GM18508 (cell line): Measurements from ENCODE around the gene ANKRD9.
A peak's percentile ranks its signal among the peaks of the same experiment; 100 is the strongest.
"Not testable (repeated sequence)": the region's sequence is repeated elsewhere in the genome, so short reads cannot be mapped to it uniquely, and the experiment has no call there.

Experiments used
- ATAC-seq: cut with Tn5 transposase; IDR thresholded peaks from one replicate; pipeline ENCODE4 v1.9.1; 2021; ENCODE audit warnings: moderate number of reproducible peaks; ENCODE audit not compliant: insufficient read depth, unreplicated experiment

Gene ANKRD9

DNA sequence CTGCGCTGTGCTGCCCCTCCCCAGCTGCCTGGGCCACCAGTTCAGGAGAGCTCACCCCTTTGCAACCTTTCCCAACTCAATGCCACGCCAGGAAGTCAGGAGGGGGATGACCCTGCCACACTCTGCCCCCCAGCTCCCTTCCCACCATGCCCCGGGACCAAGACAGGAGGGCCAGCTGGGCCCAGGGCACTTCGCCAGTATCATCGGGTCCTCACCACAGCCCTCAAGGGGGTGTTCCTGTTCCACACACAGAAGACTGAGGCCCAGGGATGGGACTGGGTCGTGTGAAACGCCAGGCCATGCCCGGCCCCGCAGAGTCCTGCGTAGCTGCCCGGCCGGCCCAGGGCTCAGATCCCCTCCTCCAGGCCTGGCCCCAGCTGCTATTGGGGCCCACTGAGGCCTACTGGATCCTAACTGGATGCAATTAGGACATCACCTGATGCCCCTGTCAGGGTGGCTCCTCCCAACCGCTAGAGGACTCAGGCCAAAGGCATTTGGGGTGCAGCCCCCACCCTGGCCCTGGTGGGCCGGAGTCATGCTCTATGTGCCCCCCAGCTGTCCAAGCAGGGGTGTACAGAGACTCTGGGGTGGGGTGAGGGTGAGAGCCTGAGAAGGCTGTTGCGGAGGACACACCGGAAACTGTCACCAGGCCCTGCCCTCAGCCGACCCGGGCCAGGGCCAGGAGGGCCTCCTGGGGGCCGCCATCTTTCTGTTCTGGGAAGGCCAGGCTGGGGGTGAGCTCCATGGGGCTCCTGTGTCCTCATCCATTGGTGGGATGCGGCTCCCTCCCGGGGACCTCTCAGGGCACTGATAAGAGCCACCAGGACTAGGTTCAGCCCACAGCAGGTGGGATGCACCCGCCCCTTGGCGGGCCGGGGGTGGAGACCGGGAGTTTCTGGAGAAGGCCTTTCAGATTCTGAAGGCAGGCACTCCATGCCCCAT lies 29.3 kb upstream of the ANKRD9 start:
- no peak for ATAC-seq

DNA sequence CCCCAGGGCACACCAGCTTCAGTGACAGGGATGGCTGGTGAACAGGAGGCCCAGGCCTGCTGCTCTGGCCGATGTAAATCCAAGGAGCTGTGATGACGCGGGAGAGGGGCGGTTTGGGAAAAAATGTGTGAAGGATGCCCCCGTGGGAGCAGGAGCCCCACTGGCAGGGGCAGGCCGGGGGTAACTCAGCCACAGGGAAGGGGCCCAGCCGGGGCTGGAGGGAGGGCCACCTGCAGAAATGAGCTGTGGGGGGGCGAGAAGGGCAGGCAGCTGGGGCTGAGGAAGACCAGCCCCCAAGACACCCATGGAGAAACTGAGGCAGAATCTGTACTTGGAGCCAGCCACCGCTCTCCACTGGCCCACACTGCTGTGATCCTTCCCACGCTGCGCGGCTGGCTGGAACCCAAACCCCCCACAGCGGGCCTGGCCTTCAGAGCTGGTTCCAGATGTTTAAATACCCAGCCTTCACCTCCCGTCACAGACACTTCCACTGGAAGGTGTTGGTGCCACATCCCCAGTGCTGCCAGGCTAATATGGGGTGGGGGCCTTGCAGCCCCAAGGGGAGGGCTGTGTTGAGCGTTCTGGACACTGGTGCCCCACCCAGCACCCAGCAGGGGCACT lies 28.5 kb upstream of the ANKRD9 start:
- no peak for ATAC-seq

DNA sequence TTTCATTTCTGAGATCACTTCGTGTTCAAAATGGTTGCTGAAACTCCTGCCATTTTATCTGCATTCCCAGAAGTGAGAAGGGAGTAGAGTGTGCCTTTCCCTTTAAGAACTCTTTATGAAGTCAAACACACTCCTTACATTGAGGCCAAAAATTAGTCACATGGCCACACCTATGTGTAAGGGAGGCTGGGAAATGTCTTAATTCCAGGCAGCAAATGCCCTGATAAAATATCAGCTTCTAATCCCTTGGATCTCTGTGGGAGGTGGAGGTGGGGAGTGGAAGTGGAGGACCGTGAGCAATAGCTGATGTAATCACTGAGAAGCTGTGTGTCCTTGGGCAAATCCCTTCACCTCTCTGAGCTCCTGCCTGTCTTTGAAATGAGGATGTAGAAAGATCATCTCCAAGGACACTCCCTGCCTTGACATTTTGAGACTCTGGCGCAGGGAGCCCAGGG lies 22.7 kb upstream of the ANKRD9 start:
- no peak for ATAC-seq

DNA sequence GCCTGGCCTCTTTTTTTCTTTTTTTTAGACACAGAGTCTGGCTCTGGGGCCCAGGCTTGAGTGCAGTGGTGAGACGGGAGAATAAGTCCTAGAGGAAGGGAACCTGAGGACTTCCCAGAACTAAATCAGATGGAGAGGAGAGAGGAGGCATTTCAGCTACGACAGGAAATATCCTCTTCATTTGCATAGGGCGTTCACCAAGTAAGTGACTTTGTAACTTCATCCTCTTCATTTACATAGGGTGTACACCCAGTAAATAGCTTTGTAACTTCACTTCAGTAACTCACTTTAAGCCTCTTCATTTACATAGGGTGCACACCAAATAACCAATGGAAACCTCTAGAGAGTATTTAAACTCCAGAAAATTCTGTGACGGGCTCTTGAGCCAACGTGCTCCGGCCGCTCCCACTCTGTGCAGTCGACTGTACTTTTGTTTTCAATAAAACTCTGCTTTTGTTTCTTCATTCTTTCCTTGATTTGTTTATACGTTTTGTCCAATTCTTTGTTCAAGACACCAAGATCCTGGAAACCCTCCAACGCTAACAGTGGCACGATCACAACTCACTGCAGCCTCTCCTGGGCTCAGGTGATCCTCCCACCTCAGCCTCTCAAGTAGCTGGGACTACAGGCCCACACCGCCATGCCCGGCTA lies 21.4 kb upstream of the ANKRD9 start:
- ATAC-seq = no peak

DNA sequence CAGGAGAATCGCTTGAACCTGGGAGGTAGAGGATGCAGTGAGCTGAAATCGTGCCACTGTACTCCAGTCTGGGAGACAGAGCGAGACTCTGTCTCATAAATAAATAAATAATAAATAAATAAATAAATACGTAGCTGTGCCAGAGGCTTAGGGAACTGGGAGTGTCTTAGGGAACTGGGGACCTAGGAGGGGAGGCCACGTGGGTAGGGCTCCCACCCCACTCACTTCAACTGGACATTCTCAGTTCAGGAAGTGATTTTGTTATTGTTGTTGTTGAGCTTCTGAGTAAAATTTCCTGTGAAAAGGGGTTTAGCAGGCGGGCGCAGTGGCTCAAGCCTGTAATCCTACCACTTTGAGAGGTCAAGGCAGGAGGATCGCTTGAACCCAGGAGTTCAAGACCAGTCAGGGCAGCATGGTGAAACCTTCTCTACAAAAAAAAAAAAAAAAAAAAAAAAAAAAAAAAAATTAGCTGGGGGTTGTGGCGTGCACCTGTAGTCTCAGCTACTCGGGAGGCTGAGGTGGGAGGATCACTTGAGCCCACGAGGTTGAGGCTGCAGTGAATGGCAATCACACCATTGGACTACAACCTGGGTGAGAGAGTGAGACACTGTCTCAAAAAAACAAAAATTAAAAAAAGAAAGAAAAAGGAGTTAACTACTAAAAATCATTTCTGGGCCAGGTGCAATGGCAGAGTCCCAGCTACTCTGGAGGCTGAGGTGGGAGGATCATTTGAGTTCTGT lies 19.0 kb upstream of the ANKRD9 start:
- no peak for ATAC-seq

DNA sequence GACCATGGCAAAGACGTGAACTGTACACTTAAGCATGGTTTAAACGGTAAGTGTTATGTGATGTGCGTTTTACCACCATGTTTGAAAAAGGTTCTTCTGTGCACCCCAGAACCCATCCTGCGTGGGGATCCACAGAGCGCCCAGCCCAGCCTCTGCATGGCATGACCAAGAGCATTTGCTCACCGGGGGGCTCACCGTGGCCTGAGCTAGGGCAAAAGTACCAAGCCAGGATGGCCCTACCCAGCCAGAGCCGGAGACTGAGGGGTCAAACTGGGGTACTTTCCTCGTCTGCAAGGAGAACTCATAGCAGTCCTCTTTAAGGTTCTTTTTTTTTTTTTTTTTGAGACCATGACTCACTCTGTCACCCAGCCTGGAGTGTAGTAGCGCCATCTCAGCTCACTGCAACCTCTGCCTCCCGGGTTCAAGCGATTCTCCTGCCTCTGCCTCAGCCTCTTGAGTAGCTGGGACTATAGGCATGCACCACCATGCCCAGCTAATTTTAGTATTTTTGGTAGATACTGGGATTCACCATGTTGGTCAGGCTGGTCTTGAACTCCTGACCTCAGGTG lies 16.4 kb upstream of the ANKRD9 start:
- ATAC-seq = no peak

DNA sequence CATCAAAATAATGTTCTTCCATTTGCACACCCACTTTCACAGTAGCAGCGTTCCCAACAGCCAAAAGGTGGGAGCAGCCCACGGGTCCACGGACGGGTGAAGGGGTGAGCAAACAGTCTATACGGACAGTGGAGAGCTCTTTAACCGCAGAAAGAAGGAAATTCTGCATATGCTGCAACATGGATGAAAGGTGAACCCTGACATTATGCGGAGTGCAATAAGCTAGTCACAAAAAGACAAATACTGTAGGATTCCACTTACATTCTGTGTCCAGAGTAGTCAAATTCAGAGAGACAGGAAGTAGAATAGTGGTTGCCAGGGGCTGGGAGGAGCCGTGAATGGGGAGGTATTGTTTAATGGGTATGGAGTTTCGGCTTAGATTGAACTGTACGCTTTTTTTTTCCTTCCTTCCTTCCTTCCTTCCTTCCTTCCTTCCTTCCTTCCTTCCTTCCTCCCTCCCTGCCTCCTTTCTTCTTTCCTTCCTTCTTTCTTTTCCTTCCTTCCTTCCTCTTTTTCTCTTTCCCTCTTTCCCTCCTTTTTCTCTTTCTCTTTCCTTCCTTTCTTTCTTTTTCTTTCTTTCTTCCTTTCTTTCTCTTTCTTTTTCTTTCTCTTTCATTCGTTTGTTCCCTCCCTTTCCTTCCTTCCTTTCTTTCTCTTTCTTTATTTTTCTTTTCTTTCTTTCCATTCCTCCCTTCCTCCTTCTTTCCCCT lies 15.8 kb upstream of the ANKRD9 start:
- no peak for ATAC-seq

DNA sequence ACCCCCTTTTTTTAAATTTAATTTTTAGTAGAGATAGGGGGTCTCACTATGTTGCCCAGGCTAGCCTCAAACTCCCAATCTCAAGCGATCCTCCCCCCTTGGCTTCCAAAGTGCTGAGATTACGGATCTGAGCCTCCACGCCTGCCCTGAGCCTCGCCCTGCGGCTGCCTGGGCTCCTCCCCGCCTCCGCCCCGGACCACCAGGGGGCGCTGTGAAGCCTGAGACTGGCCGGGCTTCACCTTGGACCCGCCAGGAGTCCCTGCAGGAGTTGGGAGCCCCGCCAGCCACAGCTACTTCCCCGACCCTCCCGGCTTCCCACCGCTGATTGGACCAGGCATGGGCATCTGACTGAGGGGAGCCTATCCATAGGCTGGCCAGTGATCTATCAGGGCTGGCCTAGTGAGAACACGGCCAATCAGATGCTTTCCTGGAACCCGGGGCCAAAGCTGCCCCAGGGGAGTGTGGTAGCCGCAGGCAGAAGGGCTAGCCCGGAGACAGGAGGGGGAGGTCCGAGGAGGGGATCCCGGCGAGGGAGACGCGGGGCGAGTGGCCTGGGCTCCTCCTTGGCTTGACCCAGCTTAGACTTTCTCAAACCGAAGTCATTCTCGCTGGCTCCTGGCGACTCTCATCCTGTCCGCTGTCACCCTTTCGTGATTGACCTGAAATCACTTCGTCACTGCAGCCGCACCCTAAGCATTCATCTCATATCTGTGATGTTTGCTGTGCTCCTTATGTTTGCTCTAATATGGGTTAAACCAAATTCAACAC lies 15.1 kb upstream of the ANKRD9 start:
- peak; percentile 89 for ATAC-seq

DNA sequence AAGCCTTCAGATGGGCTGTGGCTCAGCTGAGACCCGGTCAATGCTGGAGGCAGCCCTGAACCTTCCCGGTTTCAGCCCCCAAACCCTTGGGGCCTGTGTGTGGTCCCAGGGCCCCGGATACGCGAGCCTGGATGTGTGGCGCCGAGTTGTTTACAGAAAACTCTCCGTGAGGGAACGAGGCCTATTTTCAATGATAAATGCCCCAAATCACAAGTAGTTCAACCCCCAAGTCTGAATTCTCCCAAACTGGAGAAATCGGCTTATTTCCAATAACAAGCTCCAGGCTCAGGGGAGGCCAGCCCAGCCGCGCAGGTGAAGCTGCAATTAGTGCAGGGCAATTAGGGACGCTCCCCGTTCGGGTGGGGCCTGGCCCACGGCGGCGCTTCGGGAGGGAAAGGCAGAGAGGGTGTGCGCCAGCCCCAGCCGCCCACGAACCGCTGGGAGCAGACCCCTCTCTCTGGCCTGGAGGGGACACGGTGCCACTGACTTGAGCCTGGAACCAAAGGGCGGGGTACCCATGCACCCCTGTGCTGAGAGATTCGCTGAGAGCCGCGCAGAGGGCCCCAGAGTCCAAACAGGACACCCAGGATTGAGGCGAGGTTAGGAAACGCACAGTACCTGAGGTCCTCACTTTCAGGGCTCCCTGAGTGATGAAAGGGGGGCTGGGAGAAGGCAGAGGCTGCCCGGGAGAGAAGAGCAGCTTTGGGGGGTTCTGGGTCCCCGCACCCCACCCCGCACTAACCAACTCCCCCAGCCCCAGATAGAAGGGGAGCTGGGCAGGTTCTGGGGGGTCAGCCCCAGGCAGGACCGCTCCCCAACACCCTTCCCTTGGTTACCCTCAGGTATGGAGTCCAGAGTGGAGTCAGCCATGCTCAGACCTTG lies 14.2 kb upstream of the ANKRD9 start:
- no peak for ATAC-seq

DNA sequence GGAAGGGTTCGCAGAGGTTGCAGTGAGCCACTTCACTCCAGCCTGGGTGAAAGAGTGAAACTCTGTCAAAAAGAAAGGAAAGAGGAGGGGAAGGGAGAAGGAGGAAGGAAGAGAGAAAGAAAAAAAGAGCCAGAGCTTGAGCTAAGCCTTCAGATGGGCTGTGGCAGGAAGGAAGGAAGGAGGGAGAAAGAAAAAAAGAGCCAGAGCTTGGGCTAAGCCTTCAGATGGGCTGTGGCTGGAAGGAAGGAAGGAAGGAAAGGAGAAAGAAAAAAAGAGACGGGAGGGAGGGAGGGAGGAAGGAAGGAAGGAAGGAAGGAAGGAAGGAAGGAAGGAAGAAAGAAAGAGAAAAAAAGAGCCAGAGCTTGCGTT lies 13.6 kb upstream of the ANKRD9 start:
- no peak for ATAC-seq

DNA sequence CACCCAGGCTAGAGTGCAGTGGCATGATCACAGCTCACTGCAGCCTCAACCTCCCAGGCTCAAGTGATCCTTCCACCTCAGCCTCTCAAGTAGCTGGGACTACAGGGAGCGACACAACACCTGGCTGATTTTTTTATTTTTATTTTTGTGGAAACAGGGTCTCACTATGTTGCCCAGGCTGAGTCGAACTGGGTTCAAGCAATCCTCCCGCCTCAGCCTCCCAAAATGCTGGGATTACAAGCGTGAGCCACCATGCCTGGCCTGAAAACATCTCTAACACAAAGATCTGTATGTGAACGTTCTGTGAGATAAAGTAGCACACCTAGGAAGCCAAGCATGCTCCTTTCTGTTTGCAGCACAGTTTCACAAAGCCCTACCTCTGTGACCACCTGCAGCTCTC lies 10.1 kb upstream of the ANKRD9 start:
- ATAC-seq = not testable (repeated sequence)

DNA sequence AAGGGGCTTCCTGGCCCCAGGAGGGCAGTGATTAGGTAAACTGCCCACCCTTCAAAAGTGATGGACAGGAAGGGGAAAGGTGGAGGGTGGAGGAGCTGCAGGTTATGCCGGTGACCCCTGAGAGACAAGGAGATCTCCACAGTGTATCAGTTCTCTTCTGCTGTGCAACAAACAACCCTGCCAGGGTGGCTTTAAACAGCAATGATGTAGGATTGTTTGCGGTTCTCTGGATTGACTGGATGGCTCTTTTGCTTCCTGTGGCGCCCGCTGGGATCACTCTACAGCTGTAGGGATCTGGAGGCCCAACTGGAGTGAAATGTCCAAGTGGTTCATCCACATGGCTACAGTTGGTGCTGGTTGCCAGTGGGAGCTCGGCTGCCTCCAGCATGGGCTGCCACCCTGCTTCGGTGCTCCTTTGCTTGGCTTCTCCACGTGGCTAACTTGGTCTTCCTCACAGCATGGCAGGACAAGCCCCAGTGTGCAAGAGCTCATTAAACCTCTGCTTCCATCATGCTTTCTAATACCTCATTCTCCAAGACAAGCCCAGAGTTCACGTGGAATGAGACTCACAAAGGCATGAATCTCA lies 8.6 kb upstream of the ANKRD9 start:
- ATAC-seq = no peak

DNA sequence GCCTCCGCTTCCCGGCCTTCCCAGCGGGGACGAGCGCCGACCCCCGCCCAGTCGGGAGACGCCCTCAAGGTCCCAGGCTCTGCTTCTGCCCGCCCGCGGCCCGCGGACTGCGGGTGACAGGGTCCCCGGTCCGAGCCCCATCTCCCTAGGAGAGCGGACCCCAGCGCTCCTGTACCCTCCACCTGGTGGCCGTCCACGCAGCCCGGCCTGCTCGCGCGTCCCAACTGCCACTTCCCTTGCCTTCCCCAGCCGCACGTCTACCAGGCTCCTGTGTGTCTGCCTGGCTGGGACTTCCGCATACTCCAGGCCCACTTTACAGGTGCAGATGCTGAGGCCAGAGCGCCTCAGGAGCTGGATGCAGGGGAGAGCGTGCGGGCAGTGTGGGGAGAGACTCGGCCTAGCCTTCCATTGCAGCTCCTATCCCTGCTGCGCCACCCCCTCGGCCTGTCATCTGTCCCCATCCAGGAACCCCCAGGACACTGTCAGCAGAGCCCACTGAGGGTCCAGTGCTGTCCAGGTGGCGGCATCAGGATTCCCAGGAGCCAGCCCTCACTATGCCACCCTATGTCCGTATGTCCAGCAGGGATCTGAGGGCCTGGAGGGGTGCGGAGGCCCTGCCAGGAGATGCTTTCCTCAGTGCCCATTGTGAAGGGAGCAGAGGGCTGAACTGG lies 8.0 kb upstream of the ANKRD9 start:
- no peak for ATAC-seq

DNA sequence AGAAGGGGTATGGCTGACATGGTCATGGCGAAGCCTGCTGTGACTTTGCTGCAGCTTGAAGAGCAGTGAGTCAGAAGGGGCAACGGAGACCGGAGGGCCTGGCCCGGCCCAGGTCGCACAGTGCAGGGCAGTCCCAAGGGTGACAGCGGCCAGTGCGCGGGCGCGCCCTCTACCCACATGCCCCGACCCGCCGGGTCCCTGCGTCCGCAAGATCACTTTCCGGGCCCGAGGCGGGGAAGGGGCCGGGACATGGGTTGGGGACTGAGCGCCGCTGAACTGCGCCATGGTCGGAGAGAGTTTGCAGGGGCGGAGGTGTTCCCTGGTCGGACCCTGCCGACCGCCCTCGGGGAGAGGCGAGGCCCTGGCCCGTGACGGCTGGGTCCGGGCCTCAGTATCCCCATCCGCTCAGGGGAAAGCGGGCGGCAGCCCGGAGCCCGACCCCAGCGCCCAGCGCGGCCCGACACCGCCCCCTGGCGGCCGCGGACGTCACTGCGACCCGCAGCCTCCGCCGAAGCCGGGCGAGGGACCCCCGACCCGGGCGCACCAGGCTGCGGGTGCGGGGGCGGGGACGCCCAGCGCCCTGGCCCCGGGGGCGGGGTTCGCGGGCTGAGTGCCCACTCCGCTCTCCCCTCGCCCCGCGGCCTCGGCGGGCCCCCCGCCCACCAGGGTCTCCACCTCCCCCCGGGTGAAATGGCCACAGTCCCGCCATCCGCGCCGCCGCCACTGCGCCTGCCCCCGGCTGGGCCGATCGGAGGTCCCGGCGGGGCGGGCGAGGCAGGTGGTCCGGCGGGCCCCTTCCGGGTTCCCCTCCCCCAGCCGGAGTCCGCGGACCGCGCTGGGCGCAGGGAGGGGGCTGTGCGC lies 7.2 kb upstream of the ANKRD9 start:
- no peak for ATAC-seq

DNA sequence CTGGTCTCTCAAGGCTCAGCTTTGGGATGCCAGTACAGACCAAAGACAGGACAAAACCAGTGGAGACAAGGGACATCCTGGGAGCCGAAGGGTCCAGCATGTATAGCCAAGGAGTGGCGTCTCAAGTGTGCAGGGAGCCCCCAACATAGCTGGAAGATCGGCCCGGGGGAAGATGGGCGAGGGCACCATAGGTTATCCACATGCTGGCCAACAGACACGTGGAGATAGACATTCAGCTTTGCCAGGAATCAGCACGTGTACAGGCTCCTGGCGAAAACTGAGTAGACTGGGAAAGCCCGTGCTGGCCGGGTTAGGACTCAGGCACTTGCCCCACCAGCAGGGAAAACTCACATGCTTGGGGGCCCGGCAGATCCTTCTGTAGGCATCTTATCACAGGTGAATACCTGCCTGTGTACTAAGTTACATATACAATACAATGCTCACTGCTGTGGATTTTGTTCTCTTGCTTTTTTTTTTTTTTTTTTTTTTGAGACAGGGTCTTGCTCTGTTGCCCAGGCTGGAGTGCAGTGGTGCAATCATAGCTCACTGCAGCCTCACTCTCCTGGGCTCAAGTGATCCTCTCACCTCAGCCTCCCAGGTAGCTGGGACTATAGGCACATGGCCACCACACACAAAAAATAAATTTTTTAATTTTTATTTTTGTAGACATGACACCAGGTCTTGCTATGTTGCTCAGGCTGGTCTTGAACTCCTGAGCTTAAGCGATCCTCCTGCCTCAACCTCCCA lies 5.6 kb upstream of the ANKRD9 start:
- no peak for ATAC-seq
